ENCODE measurements around the gene ABCC4.

DNA sequence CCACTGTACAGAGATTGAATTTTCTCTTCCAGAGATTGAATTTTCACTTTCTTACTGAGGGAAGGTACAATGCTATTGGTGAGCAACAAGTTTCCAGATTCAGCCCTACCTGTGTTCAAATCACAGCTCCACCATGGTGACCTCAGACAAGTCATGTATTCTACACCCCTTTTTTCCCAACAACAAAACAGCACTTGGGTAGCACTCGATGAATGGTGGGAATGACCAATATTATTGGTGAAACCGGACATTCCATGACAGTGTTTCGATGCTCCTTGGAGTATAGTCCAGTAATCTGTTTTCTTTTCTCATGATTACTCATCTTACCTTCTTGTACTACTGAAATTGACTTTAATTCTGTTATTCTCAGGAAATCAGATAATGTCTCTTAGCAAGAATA lies 322.7 kb downstream of the ABCC4 start:
- TF ChIP-seq POLR2AphosphoS5 (IDR thresholded peaks at IDR 0.05) (no peak), EP300 (IDR thresholded peaks at IDR 0.05) (no peak)
- TF ChIP-seq, protein P1, sequence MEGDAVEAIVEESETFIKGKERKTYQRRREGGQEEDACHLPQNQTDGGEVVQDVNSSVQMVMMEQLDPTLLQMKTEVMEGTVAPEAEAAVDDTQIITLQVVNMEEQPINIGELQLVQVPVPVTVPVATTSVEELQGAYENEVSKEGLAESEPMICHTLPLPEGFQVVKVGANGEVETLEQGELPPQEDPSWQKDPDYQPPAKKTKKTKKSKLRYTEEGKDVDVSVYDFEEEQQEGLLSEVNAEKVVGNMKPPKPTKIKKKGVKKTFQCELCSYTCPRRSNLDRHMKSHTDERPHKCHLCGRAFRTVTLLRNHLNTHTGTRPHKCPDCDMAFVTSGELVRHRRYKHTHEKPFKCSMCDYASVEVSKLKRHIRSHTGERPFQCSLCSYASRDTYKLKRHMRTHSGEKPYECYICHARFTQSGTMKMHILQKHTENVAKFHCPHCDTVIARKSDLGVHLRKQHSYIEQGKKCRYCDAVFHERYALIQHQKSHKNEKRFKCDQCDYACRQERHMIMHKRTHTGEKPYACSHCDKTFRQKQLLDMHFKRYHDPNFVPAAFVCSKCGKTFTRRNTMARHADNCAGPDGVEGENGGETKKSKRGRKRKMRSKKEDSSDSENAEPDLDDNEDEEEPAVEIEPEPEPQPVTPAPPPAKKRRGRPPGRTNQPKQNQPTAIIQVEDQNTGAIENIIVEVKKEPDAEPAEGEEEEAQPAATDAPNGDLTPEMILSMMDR (IDR thresholded peaks at IDR 0.05), result no peak

Measured in suprapubic skin (tissue), 4 donors.